GM19468 (cell line): ENCODE results near the gene CELA3B.
"Not testable (repeated sequence)": the region's sequence is repeated elsewhere in the genome, so short reads cannot be mapped to it uniquely, and the experiment has no call there.

Source experiments
- ATAC-seq: cut with Tn5 transposase; IDR thresholded peaks from one replicate; pipeline ENCODE4 v1.9.1; 2021; ENCODE audit warnings: mild to moderate bottlenecking, moderate library complexity, moderate number of reproducible peaks; ENCODE audit not compliant: unreplicated experiment; ENCODE audit errors: extremely low read depth

Gene CELA3B

GRCh38 chr1:22005261-22006149 is 28.7 kb downstream of the CELA3B start:
- ATAC-seq, result not testable (repeated sequence)

DNA sequence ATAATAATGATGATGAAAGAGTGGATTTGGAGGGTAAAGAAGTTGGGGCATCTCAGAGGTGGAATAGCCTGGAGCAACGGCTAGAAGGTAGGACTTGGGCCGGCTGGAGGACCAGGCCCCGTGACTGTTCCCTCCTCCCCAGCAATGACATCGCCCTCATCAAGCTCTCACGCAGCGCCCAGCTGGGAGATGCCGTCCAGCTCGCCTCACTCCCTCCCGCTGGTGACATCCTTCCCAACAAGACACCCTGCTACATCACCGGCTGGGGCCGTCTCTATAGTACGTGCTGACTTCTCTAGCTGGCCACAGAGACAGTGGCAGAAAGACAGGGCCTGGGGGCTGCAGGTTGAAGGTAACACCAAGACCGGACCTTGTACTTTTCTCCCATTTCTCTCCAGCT is 29.9 kb downstream of the CELA3B start:
- ATAC-seq, result not testable (repeated sequence)

DNA sequence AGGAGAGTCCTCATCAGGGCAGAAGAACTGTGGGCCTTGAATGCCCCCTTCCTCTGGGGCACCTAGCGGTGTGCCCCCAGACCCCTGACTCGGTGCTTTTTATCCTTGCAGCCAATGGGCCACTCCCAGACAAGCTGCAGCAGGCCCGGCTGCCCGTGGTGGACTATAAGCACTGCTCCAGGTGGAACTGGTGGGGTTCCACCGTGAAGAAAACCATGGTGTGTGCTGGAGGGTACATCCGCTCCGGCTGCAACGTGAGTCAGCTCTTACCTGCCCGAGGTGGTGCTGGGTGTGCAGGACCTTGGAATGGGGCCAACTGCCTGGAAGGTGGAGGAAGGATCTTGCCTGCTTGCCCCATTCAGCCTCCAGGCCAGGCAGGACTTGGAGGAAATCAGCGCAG is 30.4 kb downstream of the CELA3B start:
- ATAC-seq, result not testable (repeated sequence)

DNA sequence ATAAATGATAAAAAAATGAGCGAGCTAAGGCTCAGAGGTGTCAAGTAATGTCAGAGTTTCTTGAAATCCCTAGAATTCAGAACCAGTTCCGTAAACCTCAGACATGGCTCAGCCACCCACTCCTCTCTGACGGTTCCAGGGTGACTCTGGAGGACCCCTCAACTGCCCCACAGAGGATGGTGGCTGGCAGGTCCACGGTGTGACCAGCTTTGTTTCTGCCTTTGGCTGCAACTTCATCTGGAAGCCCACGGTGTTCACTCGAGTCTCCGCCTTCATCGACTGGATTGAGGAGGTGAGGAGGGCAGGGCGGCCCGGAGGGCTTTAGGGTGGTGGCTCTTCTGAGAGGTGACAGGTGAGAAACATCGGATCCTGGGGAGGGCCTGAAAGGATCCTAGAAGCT is 32.7 kb downstream of the CELA3B start:
- ATAC-seq, result not testable (repeated sequence)

GRCh38 chr1:22012752-22013151 is 35.9 kb downstream of the CELA3B start:
- not testable (repeated sequence) for ATAC-seq

- ATAC-seq, result not testable (repeated sequence)
Observed at GRCh38 chr1:22014575-22015206, 37.9 kb downstream of the CELA3B start.

GRCh38 chr1:22018583-22019559 is 42.0 kb downstream of the CELA3B start:
- no peak for ATAC-seq

DNA sequence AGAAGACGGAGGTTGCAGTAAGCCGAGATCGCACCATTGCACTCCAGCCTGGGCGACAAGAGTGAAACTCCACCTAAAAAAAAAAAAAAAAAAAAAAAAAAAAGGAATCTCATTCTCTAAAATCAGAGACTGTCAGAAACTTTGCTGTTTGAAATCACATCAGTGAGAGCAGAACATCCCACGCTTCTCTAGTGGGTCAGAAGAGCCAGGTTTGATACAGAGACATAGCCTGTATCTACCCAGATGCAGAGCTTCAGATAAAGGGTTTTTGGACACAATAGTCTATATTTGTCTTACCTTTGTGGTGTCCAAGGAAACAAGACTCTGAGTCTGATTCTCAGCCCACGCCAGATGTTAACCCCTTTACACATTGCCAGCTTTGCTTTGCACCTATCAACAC is 44.2 kb downstream of the CELA3B start:
- no peak for ATAC-seq

DNA sequence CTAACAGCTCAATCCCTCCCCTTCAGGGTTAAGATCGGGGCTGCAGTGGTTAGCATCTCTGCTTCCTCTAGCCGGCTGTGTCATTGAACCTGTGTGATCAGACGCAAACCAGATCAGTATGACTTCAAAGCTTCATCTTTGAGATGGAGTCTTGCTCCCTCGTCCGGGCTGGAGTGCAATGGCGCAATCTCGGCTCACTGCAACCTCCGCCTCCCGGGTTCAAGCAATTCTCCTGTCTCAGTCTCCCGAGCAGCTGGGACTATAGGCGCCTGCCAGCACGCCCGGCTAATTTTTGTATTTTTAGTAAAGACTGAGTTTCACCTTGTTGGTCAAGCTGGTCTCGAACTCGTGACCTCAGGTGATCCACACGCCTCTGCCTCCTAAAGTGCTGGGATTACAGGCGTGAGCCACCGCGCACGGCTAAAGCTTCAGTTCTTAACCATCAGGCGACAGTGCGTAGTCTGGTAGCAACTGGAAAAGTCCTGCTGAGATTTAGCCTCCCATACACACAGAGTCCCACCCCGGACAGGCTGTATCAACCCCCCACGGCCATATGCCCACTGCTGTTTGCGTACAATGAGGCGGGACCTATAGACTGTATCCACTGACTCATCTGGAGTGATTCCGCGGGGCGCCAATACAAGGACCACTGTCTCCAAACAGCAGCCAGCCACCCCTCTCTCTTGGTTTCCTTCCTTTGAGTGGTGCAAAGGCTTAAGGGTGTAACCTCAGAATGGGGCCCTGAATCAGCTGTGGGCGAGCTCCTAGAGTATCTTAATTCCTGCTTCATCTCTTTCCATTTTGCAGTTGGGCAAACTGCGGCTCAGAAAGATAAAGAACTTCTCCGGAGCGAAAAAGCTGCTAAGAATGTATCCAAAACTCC is 47.9 kb downstream of the CELA3B start:
- no peak for ATAC-seq

DNA sequence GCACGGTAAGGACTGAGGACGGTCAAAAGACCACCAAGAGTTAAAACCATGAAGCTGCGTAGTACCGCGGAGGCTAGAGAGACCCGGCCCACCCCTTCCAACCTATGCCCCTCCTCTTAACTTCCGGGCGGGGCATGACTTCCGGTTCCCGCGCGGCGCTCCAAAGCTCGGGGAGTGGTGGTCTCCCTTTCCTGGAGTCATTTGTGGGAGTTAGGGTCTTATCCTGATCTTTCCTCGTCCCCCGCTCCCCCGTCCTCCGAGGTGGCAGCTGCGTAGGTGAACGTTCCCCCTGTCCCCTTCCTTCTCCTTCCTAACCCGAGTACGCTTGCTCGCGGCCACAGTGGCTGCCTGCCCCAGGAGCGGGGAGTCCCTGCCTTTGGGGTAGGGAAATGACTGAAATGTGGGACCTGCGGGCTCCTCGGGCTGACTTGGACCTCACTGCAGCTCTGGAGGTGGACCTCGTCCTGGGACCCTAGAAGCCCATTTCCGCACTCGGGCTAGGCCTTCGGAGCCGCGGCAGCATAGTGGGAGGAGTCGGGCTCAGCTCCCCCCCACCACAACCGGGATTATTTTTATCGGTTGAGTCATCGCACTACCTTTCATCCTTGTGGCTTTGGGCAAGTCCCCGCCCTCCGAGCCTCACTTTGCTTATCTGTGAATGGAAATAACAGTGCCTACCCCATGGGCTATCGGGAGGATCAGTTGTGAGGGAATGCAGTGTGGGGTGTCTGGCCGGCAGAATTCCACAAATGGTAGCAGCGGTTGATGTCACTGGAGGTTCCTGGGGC is 48.7 kb downstream of the CELA3B start:
- ATAC-seq, result peak; percentile 55

DNA sequence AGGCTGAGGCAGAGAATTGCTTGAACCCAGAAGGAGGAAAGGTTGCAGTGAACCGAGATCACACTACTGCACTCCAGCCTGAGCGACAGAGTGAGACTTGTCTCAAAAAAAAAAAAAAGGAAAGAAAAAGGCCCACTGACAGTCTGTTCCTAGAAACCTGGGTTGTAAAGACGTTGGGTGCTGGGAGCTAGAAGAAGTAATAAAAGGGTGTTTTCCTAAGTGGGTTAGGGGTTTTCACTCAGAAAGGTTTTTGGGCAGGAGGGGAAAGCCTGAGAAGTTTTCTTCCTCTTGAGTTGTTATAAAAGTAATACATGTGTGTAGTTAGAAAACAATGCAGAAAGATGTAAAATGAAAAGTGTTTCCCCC is 50.1 kb downstream of the CELA3B start:
- no peak for ATAC-seq

DNA sequence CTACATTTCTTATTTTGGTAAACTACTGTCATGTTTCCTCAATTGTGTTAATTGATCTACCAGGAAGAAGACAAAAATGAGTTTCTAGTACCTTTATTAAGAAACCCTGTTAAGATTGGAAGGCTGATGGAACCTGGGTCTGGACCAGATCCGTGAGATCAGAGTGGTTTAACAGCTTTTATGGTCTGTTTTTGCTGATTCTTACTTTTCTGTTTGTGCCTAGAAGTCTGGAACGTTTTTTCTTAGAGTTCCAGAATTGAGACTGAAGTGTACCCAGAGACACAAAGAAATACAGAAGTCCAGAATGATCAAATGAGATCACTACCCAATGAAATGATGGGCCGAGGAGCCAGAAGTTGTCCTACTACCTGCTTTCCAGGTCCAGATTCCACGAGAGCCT is 53.2 kb downstream of the CELA3B start:
- ATAC-seq, result no peak

- no peak for ATAC-seq
Observed at GRCh38 chr1:22030473-22030872, 53.7 kb downstream of the CELA3B start.

DNA sequence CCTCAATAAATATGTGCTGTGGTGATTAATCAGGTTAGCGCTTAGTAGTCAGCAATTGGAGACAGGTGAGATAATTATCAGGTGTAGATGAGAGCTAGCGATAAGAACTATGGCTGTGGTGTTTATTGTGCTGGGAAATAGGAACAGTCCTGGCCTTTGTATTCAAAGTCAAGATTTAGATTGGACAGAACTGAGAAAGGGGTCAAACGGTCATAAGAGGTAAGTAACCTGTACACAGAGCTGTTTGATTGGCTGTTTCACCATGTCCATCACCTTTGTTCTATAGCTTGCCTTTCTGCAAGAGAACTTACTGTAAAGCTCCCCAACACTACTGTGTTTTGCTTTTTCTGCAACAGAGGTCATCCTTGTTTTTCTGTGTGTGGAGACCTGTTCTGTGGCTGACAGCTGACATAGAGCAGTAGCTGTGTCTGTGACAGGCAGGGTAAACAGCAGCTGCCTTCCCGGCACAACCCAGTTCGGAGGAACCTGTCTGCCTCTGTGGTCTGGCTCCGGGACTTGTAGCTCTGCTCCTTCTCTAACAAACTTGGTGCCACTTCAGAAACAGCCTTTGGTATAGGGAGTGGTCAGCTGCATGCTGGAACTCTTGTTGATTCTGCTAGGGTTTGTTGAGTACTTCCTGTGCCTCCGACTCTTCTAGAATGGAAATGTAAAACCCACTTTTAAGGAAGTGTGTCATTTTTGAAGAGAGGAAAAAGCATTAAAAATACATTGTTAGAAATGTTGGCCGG is 54.6 kb downstream of the CELA3B start:
- no peak for ATAC-seq

DNA sequence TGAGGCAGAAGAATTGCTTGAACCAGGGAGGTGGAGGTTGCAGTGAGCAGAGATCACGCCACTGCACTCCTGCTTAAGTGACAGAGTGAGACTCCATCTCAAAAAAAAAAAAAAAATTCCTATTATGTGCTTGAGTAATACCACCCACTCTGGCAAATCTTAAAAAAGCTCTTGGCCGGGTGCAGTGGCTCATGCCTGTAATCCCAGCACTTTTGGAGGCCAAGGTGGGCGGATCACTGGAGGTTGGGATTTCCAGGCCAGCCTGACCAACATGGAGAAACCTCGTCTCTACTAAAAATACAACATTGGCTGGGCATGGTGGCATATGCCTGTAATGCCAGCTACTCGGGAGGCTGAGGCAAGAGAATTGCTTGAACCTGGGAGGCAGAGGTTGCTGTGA is 58.0 kb downstream of the CELA3B start:
- not testable (repeated sequence) for ATAC-seq

DNA sequence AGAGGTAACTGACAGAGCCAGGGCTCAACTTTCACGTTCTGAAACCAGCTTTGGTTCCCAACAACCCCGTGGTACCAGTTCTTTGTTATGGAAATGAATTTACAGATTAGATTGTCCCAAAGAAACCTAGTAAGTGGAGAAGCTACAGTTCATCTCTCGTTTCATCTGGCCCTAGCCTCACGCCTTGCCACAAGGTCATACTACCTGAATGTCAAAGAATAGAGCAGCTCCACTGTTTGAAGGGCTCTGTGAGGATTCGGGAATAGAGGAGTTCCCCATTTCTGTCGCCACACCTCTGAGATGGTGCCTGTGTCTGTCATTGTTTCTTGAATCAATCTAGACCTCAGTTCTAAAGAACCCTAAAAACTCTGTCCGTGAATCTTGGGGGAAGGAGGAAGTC is 60.7 kb downstream of the CELA3B start:
- no peak for ATAC-seq

DNA sequence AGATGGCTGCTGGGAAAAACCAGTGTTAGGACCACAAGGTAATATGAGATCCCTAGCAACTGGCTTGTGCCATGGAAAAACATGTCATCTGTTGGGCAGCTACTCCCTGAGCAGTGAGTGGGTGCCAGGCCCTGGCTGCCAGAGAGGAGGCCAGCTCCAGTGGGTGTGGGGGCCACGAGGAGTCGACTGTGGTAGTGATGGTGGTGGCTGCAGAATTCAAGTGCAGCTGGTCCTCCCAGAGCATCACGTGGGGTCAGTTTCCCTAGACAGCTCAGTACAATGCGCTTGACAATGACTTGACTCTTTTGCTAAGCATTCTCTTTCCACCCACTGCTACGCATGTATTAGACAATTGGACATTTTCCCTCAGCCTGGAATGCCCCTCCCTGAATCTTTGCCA is 61.2 kb downstream of the CELA3B start:
- ATAC-seq, result no peak
